ENCODE results near the gene SCGN. TPM values are rescaled to one million over a fixed set of nuclear protein-coding genes. Genes with fewer than 3 reads are reported as not detected.

SCGN gene
- total and polyA plus RNA-seq, 11 donors: 0.27 to 12.0 (median 1.1) TPM; not detected in 3

GRCh38 chr6:25615471-25615870 lies 36.5 kb upstream of the SCGN start:
- no peak for TF ChIP-seq CTCF (IDR thresholded peaks at IDR 0.05)
- TF ChIP-seq POLR2A (IDR thresholded peaks at IDR 0.05): no peak
- DNase-seq (no peak), ATAC-seq (no peak)
- Histone ChIP-seq H3K27me3 (no peaks in the 10 kb centered on the region), H3K27ac (no peak overlapping the region), H3K4me3 (no peak overlapping the region), H3K9me3 (no peaks in the 10 kb centered on the region), H3K36me3 (peaks cover 0 to 40% (median 4%) of the 10 kb centered on the region in 9 donors), H3K4me1 (no peaks in the 10 kb centered on the region)
- intact Hi-C loops (cut with DNase I): no loop called here
- WGBS, 4 donors: 67 to 88% (median 86%) methylated on average over 1 of the region's 1 CpG

GRCh38 chr6:25617997-25618396 lies 34.0 kb upstream of the SCGN start:
- 88 to 96% (median 89%) methylated on average over 2 of the region's 2 CpGs for WGBS, 4 donors
- H3K4me3 ChIP-seq: no peak overlapping the region
- peaks cover 0 to 19% (median 0%) of the 10 kb centered on the region in 9 donors for H3K36me3 ChIP-seq
- no peaks in the 10 kb centered on the region for H3K4me1 ChIP-seq
- TF ChIP-seq POLR2A (IDR thresholded peaks at IDR 0.05) (no peak), CTCF (IDR thresholded peaks at IDR 0.05) (no peak)
- H3K27ac ChIP-seq: no peak overlapping the region
- no peaks in the 10 kb centered on the region for H3K9me3 ChIP-seq
- no peaks in the 10 kb centered on the region for H3K27me3 ChIP-seq
- intact Hi-C loops (cut with DNase I): no loop called here
- no peak for ATAC-seq
- DNase-seq: no peak

GRCh38 chr6:25619217-25619616 lies 32.8 kb upstream of the SCGN start:
- Histone ChIP-seq H3K4me3 (no peak overlapping the region), H3K27me3 (no peaks in the 10 kb centered on the region), H3K27ac (no peak overlapping the region), H3K9me3 (no peaks in the 10 kb centered on the region), H3K36me3 (peaks cover 0 to 8% (median 0%) of the 10 kb centered on the region in 9 donors), H3K4me1 (no peaks in the 10 kb centered on the region)
- 57 to 83% (median 65%) methylated on average over 4 of the region's 4 CpGs for WGBS, 4 donors
- ATAC-seq (no peak), DNase-seq (no peak)
- intact Hi-C loops (cut with DNase I): no loop called here
- TF ChIP-seq CTCF (IDR thresholded peaks at IDR 0.05) (no peak), POLR2A (IDR thresholded peaks at IDR 0.05) (no peak)

- no peaks in the 10 kb centered on the region for H3K4me1 ChIP-seq
- intact Hi-C loops (cut with DNase I): no loop called here
- no peaks in the 10 kb centered on the region for H3K9me3 ChIP-seq
- no peak overlapping the region for H3K27ac ChIP-seq
- no peak for DNase-seq
- H3K4me3 ChIP-seq: no peak overlapping the region
- no peak for TF ChIP-seq POLR2A (IDR thresholded peaks at IDR 0.05)
- no peak for TF ChIP-seq CTCF (IDR thresholded peaks at IDR 0.05)
- peaks cover 0 to 8% (median 0%) of the 10 kb centered on the region in 9 donors for H3K36me3 ChIP-seq
- no peak for ATAC-seq
- WGBS, 4 donors: 75 to 84% (median 82%) methylated on average over 2 of the region's 2 CpGs
- H3K27me3 ChIP-seq: no peaks in the 10 kb centered on the region
Measured at GRCh38 chr6:25620391-25620790, 31.6 kb upstream of the SCGN start.
